Measurements from ENCODE around the gene GKN1. TPM values are rescaled to one million over a fixed set of nuclear protein-coding genes. Genes with fewer than 3 reads are reported as not detected.

The GKN1 gene
- total RNA-seq, 4 donors from 2014 or later = not detected

DNA sequence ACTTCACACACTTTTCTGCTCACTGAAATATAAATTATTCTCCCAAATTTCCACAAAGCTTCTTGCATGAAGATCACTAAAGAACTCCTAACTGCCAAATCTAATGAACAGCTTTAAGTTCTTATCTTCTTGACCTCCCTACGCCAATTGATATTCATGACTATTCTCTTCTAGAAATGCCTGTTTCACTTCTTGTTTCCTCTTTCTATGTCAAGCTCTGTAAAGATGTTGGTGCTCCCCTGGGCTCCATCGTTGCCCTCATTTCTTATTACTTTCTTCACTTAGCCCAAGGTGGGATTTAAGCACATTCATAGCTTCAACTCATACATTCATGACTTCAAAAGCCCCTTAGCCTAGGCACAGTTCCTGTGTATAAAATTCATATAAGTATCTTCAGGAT is 29.3 kb downstream of the GKN1 start:
- TF ChIP-seq, protein P1, sequence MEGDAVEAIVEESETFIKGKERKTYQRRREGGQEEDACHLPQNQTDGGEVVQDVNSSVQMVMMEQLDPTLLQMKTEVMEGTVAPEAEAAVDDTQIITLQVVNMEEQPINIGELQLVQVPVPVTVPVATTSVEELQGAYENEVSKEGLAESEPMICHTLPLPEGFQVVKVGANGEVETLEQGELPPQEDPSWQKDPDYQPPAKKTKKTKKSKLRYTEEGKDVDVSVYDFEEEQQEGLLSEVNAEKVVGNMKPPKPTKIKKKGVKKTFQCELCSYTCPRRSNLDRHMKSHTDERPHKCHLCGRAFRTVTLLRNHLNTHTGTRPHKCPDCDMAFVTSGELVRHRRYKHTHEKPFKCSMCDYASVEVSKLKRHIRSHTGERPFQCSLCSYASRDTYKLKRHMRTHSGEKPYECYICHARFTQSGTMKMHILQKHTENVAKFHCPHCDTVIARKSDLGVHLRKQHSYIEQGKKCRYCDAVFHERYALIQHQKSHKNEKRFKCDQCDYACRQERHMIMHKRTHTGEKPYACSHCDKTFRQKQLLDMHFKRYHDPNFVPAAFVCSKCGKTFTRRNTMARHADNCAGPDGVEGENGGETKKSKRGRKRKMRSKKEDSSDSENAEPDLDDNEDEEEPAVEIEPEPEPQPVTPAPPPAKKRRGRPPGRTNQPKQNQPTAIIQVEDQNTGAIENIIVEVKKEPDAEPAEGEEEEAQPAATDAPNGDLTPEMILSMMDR (IDR thresholded peaks at IDR 0.05; ENCODE audit: low read depth) = no peak

DNA sequence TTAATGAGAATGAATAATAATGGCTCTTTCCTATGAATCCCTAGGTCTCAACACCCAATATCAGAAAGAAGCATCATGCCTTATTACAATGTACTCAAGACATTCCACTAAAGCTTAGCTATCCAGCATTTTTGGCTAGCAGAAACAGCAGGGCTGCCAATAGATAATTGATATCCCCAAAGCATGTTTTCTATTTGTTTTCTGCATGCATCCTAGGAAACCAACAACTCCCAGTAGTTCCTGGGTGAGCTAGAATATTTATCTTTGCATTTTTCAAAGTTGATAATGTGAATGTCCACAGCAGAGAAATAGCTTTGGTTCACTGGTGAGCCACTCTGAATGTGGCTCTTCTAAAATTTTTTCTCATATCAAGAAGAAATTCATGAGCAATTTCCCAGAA is 32.7 kb downstream of the GKN1 start:
- TF ChIP-seq, protein P1 (IDR thresholded peaks at IDR 0.05; ENCODE audit: low read depth) = no peak

DNA sequence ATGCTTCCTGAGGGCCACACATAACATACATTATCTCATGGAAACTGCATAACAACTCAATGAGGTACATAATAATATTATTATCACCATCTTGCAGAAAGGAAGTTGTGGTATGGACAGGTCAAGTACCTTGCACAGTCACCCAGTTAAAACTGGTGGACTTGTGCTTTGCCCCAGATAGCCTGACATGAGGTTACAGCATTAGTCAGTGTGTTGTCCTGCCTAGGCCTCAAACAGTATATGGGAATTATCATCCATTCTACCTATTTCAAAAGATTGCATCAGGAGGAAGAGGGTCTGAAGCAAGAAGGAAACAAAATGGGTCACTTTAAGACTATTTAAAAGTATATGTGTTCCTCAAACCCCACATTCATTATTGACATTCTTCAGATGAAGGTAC is 33.2 kb downstream of the GKN1 start:
- TF ChIP-seq, protein P1 (IDR thresholded peaks at IDR 0.05; ENCODE audit: low read depth) = no peak

DNA sequence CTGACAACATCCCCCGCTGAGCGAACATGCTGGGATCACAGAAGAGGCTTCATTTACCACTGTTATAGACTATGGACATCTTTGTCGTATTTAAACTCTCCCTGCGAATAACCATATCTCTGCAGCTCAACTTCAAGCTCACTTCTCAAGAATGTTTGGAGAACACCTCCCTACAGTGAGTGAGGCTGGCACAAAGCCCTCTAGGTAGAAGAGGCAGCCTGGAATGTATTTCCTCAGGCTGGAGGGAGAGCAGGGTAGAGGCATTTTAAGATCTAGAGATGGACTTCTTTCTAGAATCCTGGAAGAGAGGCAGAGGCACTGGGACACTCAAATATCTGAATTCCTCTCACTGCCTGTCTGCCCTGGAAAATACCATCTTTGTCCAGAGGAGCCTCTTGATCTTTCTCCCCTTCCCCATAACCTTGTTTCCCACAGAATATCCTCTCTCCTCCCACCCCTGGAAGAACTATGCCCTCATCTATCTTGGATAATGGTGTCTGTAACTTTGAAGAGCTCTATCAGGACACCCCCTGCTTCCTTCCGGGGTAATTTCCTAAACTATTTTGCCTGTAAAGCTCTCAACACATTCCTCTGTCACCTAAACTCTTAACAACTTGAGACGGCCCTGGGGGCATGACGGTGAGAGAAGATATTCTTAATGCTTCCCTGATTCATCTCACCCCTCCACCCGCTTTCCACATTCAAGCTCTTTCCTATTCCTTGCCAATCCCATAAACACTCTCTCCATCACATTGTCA is 36.2 kb downstream of the GKN1 start:
- TF ChIP-seq, protein P1 (IDR thresholded peaks at IDR 0.05; ENCODE audit: low read depth) = no peak

DNA sequence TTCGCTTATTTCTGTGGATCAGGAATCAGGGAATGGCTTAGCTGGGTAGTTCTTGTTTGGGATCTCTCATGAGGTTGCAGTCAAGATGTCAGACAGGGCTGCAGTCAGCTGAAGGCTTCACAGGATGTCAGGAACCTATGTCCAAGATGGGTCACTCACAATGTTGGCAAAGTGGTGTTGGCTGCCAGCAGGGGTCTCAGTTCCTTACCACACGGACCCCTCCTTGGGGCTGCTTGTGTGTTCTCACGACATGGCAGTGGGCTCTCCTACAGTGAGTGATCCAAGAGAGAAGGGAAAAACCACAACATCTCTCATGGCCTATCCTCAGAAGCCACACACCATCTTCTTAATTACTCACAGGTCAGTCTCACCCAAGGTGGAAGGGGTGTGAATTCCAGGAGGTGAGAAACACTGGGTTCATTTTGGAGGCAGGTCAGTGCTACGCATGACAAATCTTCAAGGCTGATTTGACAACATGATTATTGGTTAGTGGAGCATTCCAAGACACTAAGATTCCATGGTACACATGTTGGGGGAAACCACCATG is 37.2 kb downstream of the GKN1 start:
- TF ChIP-seq, protein P1 (IDR thresholded peaks at IDR 0.05; ENCODE audit: low read depth) = no peak

DNA sequence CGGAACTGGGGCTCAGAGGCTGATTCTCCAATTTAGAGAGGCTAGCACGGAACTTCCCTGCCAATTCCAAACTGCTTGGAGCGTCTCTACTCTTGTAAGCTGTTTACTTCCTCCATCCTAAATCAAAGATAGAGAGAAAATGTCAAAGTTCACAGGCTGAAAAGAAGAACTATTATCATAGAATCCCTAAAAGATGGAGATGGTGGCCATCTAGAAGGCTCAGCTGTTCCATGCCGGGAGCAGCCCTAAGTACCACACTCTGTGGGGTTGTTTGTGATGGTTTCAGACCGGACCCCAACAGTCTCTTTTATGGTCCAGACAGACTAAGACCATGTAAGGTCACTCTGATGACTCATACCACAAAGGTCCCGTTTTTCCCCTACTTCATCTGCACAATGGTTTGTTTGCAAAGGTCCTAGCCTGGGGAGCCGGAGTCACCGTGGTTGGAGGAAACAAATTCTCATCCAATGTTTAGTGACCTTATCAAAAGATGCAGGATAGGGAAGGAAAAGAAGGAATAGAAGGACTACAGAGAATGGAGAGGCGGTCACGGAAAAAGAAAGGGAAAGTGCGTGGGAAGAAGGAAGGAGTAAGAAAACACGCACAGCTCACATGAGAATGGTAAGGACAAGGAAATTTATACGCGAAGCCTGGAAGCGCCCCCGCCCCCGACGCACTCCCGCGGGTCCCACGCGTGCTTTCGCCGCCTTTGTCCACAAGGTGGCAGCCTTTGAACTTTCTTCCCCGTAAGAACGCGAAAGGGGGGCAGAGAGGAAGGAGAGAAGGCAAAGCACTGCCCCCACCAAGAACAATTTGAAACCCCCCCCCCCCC is 38.1 kb downstream of the GKN1 start:
- TF ChIP-seq, protein P1 (IDR thresholded peaks at IDR 0.05; ENCODE audit: low read depth) = no peak

Data from subcutaneous adipose tissue (tissue), 4 donors.